NB4 (cell line): ENCODE measurements around the gene ZNF579.

Experiments
- POLR2A ChIP-seq: IDR thresholded peaks from 2 replicates; pipeline ENCODE4 v1.6.1; 2011; ENCODE audit warnings: mild to moderate bottlenecking; ENCODE audit not compliant: insufficient read length; ENCODE audit errors: extremely low read depth
- TF ChIP-seq, protein P1 (sequence below): IDR thresholded peaks from one replicate; pipeline ENCODE4 v1.5.1; 2012; ENCODE audit warnings: low read depth, low read length

DNA sequence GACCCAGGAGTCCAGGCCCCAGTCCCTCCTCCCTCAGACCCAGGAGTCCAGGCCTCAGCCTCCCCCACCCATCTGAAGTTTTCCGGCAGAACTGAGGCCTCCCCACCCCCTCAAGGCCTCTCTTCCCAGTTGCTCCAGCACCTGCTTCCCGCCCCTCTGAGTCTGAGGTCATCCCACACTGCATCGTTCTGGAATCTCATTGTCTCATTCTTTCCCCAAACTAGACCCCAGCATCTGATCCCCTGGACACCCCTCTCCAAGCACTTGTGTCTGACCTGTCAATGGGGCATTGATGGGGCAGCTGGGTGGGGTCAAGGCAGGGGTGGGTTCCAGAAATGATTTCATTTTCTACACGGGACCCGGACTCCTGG, 42.9 kb downstream of the ZNF579 start:
- TF ChIP-seq, protein P1, sequence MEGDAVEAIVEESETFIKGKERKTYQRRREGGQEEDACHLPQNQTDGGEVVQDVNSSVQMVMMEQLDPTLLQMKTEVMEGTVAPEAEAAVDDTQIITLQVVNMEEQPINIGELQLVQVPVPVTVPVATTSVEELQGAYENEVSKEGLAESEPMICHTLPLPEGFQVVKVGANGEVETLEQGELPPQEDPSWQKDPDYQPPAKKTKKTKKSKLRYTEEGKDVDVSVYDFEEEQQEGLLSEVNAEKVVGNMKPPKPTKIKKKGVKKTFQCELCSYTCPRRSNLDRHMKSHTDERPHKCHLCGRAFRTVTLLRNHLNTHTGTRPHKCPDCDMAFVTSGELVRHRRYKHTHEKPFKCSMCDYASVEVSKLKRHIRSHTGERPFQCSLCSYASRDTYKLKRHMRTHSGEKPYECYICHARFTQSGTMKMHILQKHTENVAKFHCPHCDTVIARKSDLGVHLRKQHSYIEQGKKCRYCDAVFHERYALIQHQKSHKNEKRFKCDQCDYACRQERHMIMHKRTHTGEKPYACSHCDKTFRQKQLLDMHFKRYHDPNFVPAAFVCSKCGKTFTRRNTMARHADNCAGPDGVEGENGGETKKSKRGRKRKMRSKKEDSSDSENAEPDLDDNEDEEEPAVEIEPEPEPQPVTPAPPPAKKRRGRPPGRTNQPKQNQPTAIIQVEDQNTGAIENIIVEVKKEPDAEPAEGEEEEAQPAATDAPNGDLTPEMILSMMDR = no peak
- TF ChIP-seq POLR2A = no peak
